ENCODE measurements around the gene NRL.
A peak's percentile ranks its signal among the peaks of the same experiment; 100 is the strongest.
"Not testable (repeated sequence)": the region's sequence is repeated elsewhere in the genome, so short reads cannot be mapped to it uniquely, and the experiment has no call there.

Gene NRL

GRCh38 chr14:24051789-24052655, 62.7 kb downstream of the NRL start, which contains the start of gene CARMIL3:
TSS of gene CARMIL3 (plus strand) at chr14:24052009. CDS start at chr14:24052154, 145 bp downstream.
- DNase-seq (ENCODE audit: low spot score) = peak; percentile 8

DNA sequence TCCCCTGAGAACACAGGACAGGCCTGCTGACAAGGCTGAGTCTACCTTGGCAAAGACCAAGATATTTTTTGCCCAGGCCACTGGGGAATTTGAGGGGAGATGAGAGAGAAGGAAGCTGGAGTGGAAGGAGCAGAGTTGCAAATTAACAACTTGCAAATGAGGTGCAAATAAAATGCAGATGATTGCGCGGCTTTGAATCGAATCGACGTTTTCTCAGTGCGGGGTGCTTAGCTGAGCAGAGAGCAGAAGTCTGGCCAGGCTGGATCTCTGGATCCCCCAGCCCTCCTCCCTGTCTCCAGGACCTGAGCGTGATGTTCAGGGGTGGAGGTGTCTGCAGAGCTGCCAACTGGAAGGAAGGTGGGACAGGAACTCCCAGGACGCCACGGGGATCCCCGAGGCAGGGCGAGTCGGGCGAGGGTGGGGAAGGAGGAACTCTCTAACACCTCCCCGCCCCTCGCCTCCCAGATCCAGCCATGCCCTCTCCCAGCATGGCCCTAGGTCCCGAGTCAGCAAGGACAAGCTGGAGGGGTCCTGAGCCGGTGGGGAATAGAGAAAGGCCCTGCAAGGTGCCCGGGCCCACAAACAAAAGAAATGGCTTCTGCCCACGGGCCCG, 63.5 kb downstream of the NRL start:
- no peak for DNase-seq (ENCODE audit: low spot score)

DNA sequence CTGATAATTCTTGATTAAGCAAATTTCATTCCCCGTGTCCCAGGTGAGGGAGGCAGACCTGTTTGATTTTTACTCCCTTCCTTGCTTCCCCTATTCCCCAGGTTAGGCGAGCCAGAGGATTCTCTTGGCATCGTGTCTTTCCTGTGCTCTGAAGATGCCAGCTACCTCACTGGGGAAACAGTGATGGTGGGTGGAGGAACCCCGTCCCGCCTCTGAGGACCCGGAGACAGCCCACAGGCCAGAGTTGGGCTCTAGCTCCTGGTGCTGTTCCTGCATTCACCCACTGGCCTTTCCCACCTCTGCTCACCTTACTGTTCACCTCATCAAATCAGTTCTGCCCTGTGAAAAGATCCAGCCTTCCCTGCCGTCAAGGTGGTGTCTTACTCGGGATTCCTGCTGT, 64.0 kb downstream of the NRL start:
- not testable (repeated sequence) for DNase-seq (ENCODE audit: low spot score)

GRCh38 chr14:24049002-24049401, 65.7 kb downstream of the NRL start:
- not testable (repeated sequence) for DNase-seq (ENCODE audit: low spot score)

GRCh38 chr14:24042746-24043145, 72.0 kb downstream of the NRL start:
- DNase-seq (ENCODE audit: low spot score) = no peak

DNA sequence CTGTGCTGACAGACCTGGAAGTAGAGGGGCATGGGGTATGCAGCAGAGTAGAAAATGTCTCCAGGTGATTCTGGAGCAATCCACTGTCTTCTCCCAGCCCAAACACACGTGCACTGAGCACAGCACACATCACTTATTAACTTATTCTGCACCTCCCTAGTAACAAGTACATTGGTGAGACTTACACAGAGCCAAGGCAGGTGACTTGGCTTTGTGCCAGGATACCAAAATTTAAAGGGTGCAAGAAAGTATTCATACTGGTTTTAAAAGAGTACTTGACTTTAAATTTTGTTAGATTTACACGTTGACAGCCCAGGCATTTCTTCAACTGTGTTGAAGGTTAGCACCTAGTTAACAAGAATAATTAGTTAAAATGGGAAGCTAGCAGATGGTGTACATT, 74.1 kb downstream of the NRL start:
- DNase-seq (ENCODE audit: low spot score) = no peak

DNA sequence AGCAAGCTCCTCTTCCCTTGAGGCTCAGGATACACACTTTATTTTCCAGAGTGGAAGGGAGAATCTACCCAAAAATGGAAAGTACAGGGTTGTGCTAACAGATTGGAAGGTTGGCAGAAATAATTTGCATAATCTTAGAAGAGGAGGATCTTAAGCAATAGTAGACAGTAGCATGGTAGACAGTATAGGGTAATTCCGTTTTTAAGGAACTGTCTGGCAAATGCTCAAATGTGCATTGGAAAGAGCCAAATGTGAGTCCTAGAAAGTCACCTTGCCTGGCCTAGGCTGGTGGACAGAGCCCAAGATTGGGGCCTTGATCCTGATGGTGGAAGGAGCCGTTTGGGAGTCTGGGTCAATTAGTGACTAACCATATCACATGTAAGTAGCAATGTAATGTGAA, 76.1 kb downstream of the NRL start:
- DNase-seq (ENCODE audit: low spot score) = no peak

DNA sequence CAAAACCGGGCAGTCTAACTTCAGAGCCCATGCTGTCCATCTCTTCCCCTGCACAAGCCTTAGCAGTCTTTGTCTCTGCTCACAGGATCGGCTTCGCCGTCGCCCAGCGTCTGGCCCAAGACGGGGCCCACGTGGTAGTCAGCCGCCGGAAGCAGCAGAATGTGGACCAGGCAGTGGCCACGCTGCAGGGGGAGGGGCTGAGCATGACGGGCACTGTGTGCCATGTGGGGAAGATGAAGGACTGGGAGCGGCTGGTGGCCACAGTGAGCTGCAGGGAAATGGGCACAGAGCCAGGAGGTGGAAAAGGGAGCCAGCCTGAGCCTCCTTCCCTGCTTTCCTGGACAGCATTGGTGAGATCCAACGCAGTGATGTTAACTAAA, 77.1 kb downstream of the NRL start:
- DNase-seq (ENCODE audit: low spot score) = no peak

DNA sequence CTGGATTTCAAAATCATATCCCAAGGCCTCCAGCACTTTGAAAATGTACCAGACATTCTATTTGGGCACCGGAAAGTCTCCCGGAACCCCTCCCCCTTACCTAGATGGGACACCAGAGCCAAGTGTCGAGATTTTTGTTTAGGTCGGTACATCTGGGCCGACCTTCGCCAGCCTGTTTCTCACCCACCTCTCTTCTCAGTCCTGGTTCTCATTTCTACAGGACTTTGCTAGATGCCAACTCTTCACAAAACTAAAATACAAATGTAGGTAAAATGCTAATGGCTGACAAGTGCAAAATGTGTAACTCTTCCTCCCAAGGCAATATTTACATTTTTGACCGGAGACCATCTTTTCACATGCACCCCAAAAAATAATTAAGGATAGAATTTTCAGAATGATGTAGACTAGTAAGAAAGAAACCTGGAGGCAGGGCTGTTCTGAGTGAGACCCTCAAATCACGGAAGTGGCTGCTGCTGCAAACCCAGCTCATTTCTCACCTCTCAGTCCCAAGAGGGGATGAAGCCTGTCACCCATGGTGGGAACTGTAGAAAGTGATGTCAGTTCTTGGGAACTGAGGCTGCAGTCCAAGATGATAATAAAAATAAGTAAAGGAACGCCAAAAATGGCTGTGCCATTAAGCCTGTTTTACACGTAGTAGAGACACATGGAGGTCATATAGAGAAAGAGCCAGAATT, 77.6 kb downstream of the NRL start:
- not testable (repeated sequence) for DNase-seq (ENCODE audit: low spot score)

GRCh38 chr14:24036169-24036962, 78.4 kb downstream of the NRL start:
- peak; percentile 73 for DNase-seq (ENCODE audit: low spot score)

- not testable (repeated sequence) for DNase-seq (ENCODE audit: low spot score)
Observed at GRCh38 chr14:24035769-24036168, 79.0 kb downstream of the NRL start.

- no peak for DNase-seq (ENCODE audit: low spot score)
Observed at GRCh38 chr14:24032727-24033418, 81.9 kb downstream of the NRL start.

GRCh38 chr14:24031331-24031730, 83.4 kb downstream of the NRL start:
- not testable (repeated sequence) for DNase-seq (ENCODE audit: low spot score)

DNA sequence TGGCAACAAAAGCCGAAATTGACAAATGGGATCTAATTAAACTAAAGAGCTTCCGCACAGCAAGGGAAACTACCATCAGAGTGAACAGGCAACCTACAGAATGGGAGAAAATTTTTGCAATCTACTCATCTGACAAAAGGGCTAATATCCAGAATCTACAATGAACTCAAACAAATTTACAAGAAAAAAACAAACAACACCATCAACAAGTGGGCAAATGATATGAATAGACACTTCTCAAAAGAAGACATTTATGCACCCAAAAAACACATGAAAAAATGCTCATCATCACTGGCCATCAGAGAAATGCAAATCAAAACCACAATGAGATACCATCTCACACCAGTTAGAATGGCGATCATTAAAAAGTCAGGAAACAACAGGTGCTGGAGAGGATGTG, 85.1 kb downstream of the NRL start:
- DNase-seq (ENCODE audit: low spot score) = not testable (repeated sequence)

Data from hematopoietic multipotent progenitor cell treated with erythropoietin and hydrocortisone succinate and interleukin-3 and kit ligand, for 15 days (in vitro differentiated cells).